A549 (cell line): Measurements from ENCODE around the gene TSC22D3. TPM values are rescaled to one million over a fixed set of nuclear protein-coding genes. Genes with fewer than 3 reads are reported as not detected.

Experiments
- ATAC-seq, 2 experiments: fragments of 200-7000 bp in 1 of 2; fragments of >200 bp in 1 of 2; cut with Nextera tagmentation in 1 of 2; cut with Tn5 transposase in 1 of 2; 3 replicates each; pipeline versions ENCODE4 v1.8.0 to v1.9.1; 2018 to 2020; ENCODE audit warnings: mild to moderate bottlenecking in 1 of 2, moderate library complexity in 1 of 2
- CTCF ChIA-PET: fragments of 300-600 bp; sonication (Branson Sonifier 250); formaldehyde crosslinking; extraction: SDS; loops from one replicate; lab custom pipeline; 2021; ENCODE audit warnings: antibody characterized with exemption, inconsistent platforms; lab: Yijun Ruan, JAX
- POLR2A ChIA-PET: fragments of 350-600 bp; formaldehyde crosslinking; extraction: SDS; loops from one replicate; lab custom pipeline; 2021; ENCODE audit warnings: antibody characterized with exemption, inconsistent platforms; lab: Yijun Ruan, JAX
- DNase-seq, 2 experiments: peaks; one replicate each; pipeline versions ENCODE4 v3.0.0 to v3.0.0-alpha.2; 2011 to 2016; ENCODE audit warnings: low read depth in 1 of 2, low spot score in 1 of 2
- FAIRE-seq: peaks from 2 replicates; lab custom pipeline; 2011; peaks lifted over from hg19 to GRCh38; lab: Jason Lieb, UNC
- H3K27ac ChIP-seq, 2 experiments: fragments of >200 bp; sonication (Bioruptor Twin); formaldehyde crosslinking; 3 replicates each; pipeline ENCODE4 v1.5.1; 2016 to 2017
- H3K4me1 ChIP-seq: fragments of >200 bp; sonication (Bioruptor Twin); formaldehyde crosslinking; 3 replicates; pipeline ENCODE4 v1.6.1; 2016
- H3K4me2 ChIP-seq: fragments of >200 bp; sonication (Bioruptor Twin); formaldehyde crosslinking; 3 replicates; pipeline ENCODE4 v1.6.1; 2016
- H3K4me3 ChIP-seq: fragments of >200 bp; sonication (Bioruptor Twin); formaldehyde crosslinking; 3 replicates; pipeline ENCODE4 v1.5.1; 2016
- H3K9me3 ChIP-seq: fragments of >200 bp; sonication (Bioruptor Twin); formaldehyde crosslinking; 3 replicates; pipeline ENCODE4 v1.6.1; 2016
- CBX8 ChIP-seq: fragments of 200-600 bp; sonication (generic); IDR thresholded peaks from 2 replicates; pipeline ENCODE4 v1.6.1; 2016
- FOSB ChIP-seq: fragments of 250-450 bp; sonication (Bioruptor Pico); IDR thresholded peaks from 2 replicates; pipeline ENCODE4 v1.5.0; 2020; ENCODE audit warnings: mild to moderate bottlenecking, moderate library complexity
- FOSL2 ChIP-seq, 2 experiments: fragments of 450-650 bp in 1 of 2; fragments of >200 bp in 1 of 2; sonication (Bioruptor Twin) in 1 of 2; formaldehyde crosslinking; IDR thresholded peaks; 2 replicates each; pipeline versions ENCODE4 v1.5.0 to v1.6.1; 2016 to 2020; ENCODE audit warnings: mild to moderate bottlenecking in 1 of 2, moderate library complexity in 1 of 2
- GATA3 ChIP-seq: IDR thresholded peaks from 2 replicates; pipeline ENCODE4 v1.6.1; 2012; ENCODE audit warnings: borderline replicate concordance
- HDAC2 ChIP-seq: fragments of 200-600 bp; sonication (generic); IDR thresholded peaks from 2 replicates; pipeline ENCODE4 v1.6.1; 2016
- KDM5A ChIP-seq: fragments of 200-600 bp; sonication (generic); IDR thresholded peaks from 2 replicates; pipeline ENCODE4 v1.6.1; 2016; ENCODE audit warnings: antibody characterized with exemption, mild to moderate bottlenecking
- MAFK ChIP-seq: fragments of 450-650 bp; IDR thresholded peaks from 2 replicates; pipeline ENCODE4 v1.6.1; 2014; ENCODE audit not compliant: partially characterized antibody
- MAZ ChIP-seq: fragments of 150-350 bp; IDR thresholded peaks from 2 replicates; pipeline ENCODE4 v1.6.1; 2014; ENCODE audit warnings: antibody characterized with exemption, low read depth, low read length, borderline replicate concordance
- RCOR1 ChIP-seq: fragments of 150-350 bp; IDR thresholded peaks from 2 replicates; pipeline ENCODE4 v1.6.1; 2014; ENCODE audit warnings: antibody characterized with exemption, low read length, low read depth
- SMC3 ChIP-seq: fragments of >200 bp; sonication (Bioruptor Twin); formaldehyde crosslinking; IDR thresholded peaks from 3 replicates; pipeline ENCODE4 v1.6.1; 2018; ENCODE audit warnings: inconsistent platforms
- TP53 ChIP-seq: fragments of 250-450 bp; sonication (Bioruptor Pico); IDR thresholded peaks from 2 replicates; pipeline ENCODE4 v1.5.0; 2021; ENCODE audit warnings: mild to moderate bottlenecking, moderate library complexity
- WGBS: methylation state at CpG from one replicate; pipeline ENCODE4 v1.1.6; 2017; ENCODE audit errors: missing lambda C conversion rate; 5-methylcytosine and 5-hydroxymethylcytosine counted together
- polyA plus RNA-seq, 4 experiments: library from polyadenylated mRNA; depleted of rRNA in 3 of 4; stranded (reverse); fragments of >200 nt; fragmentation: RNase III in 1 of 4; extraction: RNeasy Plus Mini Kit Qiagen cat#74134 plus additional on column Dnase treatment in 1 of 4; gene quantifications; 2 replicates in 3 of 4; 3 replicates in 1 of 4; pipeline ENCODE4 v1.2.3, GENCODE V29; 2011 to 2017
- TF ChIP-seq, protein P1 (sequence below): fragments of >200 bp; sonication (Bioruptor Twin); formaldehyde crosslinking; IDR thresholded peaks from 3 replicates; pipeline ENCODE4 v1.5.1; 2016
- TF ChIP-seq, protein P2 (sequence below): fragments of 250-450 bp; sonication (Bioruptor Pico); IDR thresholded peaks from 2 replicates; pipeline ENCODE4 v1.5.0; 2021; ENCODE audit warnings: mild to moderate bottlenecking, moderate library complexity, borderline replicate concordance
- TF ChIP-seq, protein P3 (sequence below): fragments of 150-350 bp; IDR thresholded peaks from 2 replicates; pipeline ENCODE4 v1.6.1; 2014; ENCODE audit warnings: low read depth, mild to moderate bottlenecking, low read length
- TF ChIP-seq, protein P4 (sequence below): fragments of 450-650 bp; IDR thresholded peaks from 2 replicates; pipeline ENCODE4 v1.6.1; 2014; ENCODE audit warnings: antibody characterized with exemption

The TSC22D3 gene
- polyA plus RNA-seq, 2 of the 4 experiments (the other 2 are of a cell fraction): 12.2 to 65.4 TPM

DNA sequence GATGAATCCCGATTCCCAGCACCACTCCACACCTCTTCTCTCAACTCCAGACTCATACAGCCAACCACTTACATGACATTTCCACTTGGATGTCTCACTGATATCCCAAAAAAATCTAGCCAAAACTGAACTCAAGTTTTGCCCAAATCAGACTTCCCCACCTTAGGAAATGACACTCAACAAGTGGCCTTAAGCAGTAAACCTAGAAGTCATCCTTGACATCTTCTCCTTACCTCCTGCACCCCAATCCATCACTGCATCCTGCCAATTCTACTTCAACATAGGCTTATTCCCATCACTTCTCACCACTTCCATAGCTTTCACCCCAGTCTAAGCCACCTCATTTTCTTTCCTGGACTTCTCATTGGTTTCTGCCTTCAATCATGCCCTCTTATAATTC is 108.2 kb downstream of the TSC22D3 start:
- FAIRE-seq: no peak
- CTCF ChIA-PET: interaction anchor here (1.1 to 16.6 kb wide), 2 partner anchors 13 to 111 kb away, joined by 4 to 236 read pairs; partner anchors contain the start of genes NCBP2L and TSC22D3

DNA sequence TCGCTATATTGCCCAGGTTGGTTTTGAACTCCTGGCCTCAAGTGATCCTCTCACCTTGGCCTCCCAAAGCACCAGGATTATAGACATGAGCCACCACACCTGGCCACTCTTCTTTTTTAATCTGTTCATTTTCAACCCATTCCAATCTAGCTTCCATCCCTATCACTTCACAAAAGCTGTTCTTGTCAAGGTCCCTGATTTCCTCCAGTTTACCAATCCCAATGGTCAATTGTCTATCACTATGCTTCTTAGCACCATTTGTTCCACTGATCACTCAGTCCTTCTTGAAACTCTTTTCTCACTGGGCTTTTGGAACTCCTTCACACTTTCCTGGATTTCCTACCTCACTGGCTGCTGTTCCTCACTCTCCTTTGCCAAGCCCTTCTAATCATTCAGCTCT is 108.7 kb downstream of the TSC22D3 start:
- H3K4me1 ChIP-seq: no peaks in the 10 kb centered on the region
- DNase-seq: no peak
- CTCF ChIA-PET: interaction anchor here (1.1 to 16.6 kb wide), 2 partner anchors 12 to 112 kb away, joined by 4 to 236 read pairs; partner anchors contain the start of genes NCBP2L and TSC22D3
- H3K4me2 ChIP-seq: no peak overlapping the region
- no peaks in the 10 kb centered on the region for H3K9me3 ChIP-seq
- POLR2A ChIA-PET: no interaction called here
- ATAC-seq: no peak
- H3K27ac ChIP-seq: no peak overlapping the region
- FAIRE-seq: no peak
- WGBS: 100% methylated on average over 1 of the region's 1 CpG
- H3K4me3 ChIP-seq: no peak overlapping the region
- TF ChIP-seq RCOR1 (no peak), CBX8 (no peak), SMC3 (no peak), FOSB (no peak), KDM5A (no peak), MAFK (no peak), FOSL2 (IDR thresholded peaks at IDR 0.05) (no peak), FOSL2 (CRISPR knock-in tag; IDR thresholded peaks at IDR 0.05) (no peak), MAZ (no peak), HDAC2 (no peak), TP53 (CRISPR knock-in tag) (no peak)
- TF ChIP-seq, protein P1, sequence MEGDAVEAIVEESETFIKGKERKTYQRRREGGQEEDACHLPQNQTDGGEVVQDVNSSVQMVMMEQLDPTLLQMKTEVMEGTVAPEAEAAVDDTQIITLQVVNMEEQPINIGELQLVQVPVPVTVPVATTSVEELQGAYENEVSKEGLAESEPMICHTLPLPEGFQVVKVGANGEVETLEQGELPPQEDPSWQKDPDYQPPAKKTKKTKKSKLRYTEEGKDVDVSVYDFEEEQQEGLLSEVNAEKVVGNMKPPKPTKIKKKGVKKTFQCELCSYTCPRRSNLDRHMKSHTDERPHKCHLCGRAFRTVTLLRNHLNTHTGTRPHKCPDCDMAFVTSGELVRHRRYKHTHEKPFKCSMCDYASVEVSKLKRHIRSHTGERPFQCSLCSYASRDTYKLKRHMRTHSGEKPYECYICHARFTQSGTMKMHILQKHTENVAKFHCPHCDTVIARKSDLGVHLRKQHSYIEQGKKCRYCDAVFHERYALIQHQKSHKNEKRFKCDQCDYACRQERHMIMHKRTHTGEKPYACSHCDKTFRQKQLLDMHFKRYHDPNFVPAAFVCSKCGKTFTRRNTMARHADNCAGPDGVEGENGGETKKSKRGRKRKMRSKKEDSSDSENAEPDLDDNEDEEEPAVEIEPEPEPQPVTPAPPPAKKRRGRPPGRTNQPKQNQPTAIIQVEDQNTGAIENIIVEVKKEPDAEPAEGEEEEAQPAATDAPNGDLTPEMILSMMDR: no peak
- TF ChIP-seq, protein P2, sequence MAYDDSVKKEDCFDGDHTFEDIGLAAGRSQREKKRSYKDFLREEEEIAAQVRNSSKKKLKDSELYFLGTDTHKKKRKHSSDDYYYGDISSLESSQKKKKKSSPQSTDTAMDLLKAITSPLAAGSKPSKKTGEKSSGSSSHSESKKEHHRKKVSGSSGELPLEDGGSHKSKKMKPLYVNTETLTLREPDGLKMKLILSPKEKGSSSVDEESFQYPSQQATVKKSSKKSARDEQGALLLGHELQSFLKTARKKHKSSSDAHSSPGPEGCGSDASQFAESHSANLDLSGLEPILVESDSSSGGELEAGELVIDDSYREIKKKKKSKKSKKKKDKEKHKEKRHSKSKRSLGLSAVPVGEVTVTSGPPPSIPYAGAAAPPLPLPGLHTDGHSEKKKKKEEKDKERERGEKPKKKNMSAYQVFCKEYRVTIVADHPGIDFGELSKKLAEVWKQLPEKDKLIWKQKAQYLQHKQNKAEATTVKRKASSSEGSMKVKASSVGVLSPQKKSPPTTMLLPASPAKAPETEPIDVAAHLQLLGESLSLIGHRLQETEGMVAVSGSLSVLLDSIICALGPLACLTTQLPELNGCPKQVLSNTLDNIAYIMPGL (CRISPR knock-in tag): no peak
- TF ChIP-seq, protein P3, sequence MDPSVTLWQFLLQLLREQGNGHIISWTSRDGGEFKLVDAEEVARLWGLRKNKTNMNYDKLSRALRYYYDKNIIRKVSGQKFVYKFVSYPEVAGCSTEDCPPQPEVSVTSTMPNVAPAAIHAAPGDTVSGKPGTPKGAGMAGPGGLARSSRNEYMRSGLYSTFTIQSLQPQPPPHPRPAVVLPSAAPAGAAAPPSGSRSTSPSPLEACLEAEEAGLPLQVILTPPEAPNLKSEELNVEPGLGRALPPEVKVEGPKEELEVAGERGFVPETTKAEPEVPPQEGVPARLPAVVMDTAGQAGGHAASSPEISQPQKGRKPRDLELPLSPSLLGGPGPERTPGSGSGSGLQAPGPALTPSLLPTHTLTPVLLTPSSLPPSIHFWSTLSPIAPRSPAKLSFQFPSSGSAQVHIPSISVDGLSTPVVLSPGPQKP: no peak

More for the DNA sequence above, 108.2 kb downstream of the TSC22D3 start:
- Histone ChIP-seq H3K9me3 (no peaks in the 10 kb centered on the region), H3K27ac (no peak overlapping the region), H3K4me1 (no peaks in the 10 kb centered on the region), H3K4me3 (no peak overlapping the region), H3K4me2 (no peak overlapping the region)
- TF ChIP-seq, protein P4, sequence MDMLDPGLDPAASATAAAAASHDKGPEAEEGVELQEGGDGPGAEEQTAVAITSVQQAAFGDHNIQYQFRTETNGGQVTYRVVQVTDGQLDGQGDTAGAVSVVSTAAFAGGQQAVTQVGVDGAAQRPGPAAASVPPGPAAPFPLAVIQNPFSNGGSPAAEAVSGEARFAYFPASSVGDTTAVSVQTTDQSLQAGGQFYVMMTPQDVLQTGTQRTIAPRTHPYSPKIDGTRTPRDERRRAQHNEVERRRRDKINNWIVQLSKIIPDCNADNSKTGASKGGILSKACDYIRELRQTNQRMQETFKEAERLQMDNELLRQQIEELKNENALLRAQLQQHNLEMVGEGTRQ: no peak
- TF ChIP-seq GATA3 (no peak), MAZ (no peak)
- DNase-seq (no peak), ATAC-seq (no peak)
- WGBS: 89% methylated on average over 1 of the region's 1 CpG
- POLR2A ChIA-PET: no interaction called here

Other genes with a start within 250 kb of the TSC22D3 start
- 125 and 140 TPM in 2 replicates for gene PRPS1, start 147.3 kb downstream of the TSC22D3 start, polyA plus RNA-seq (2011; rRNA removed)
- 113 to 121 TPM (median 121 TPM) in 3 replicates for gene PRPS1, start 147.3 kb downstream of the TSC22D3 start, polyA plus RNA-seq (2017; fragmentation: RNase III; extraction: RNeasy Plus Mini Kit Qiagen cat#74134 plus additional on column Dnase treatment)
- gene NCBP2L, start 1.9 kb upstream of the TSC22D3 start, polyA plus RNA-seq (2011; rRNA removed): not detected in 2 replicates
- not detected in 3 replicates for gene NCBP2L, start 1.9 kb upstream of the TSC22D3 start, polyA plus RNA-seq (2017; fragmentation: RNase III; extraction: RNeasy Plus Mini Kit Qiagen cat#74134 plus additional on column Dnase treatment)
- gene MID2, start 50.1 kb upstream of the TSC22D3 start, polyA plus RNA-seq (2011; rRNA removed): 10.6 and 13.5 TPM in 2 replicates
- gene MID2, start 50.1 kb upstream of the TSC22D3 start, polyA plus RNA-seq (2017; fragmentation: RNase III; extraction: RNeasy Plus Mini Kit Qiagen cat#74134 plus additional on column Dnase treatment): 4.3 to 5.1 TPM (median 4.6 TPM) in 3 replicates
- gene TEX13B, start 206.6 kb upstream of the TSC22D3 start, polyA plus RNA-seq (2011; rRNA removed): not detected in 2 replicates
- not detected in 3 replicates for gene TEX13B, start 206.6 kb upstream of the TSC22D3 start, polyA plus RNA-seq (2017; fragmentation: RNase III; extraction: RNeasy Plus Mini Kit Qiagen cat#74134 plus additional on column Dnase treatment)